Measurements from ENCODE around the gene KRTAP10-4.

The KRTAP10-4 gene

DNA sequence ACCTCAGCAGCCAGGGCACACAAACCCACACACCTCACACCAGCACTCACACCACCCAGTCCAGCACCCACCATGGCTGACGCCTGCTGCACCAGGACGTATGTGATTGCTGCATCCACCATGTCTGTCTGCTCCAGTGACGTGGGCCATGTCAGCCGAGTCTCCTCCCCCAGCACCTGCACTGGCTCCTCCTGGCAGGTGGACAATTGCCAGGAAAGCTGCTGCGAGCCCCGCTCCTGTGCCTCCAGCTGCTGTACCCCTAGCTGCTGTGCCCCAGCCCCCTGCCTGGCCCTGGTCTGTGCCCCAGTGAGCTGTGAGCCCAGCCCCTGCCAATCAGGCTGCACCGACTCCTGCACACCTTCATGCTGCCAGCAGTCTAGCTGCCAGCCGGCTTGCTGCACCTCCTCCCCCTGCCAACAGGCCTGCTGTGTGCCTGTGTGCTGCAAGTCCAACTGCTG, 38.5 kb downstream of the KRTAP10-4 start, which contains the start of gene KRTAP10-8:
TSS of gene KRTAP10-8 (plus strand) at position 51 of the 458 bp plus-strand sequence. CDS start at position 73, 22 bp downstream.
- TF ChIP-seq CTCF (IDR thresholded peaks at IDR 0.05; ENCODE audit: low read depth, low read length): no peak
- H3K9me3 ChIP-seq (ENCODE audit: severe bottlenecking): peaks cover 21% of the 10 kb centered on the region
- no peaks in the 10 kb centered on the region for H3K27me3 ChIP-seq (ENCODE audit: insufficient read depth, low read depth, severe bottlenecking)
- no peak for DNase-seq
- no peak within 1 kb of the TSS for H3K4me3 ChIP-seq (ENCODE audit: low read depth, low read length)
- no peaks in the 10 kb centered on the region for H3K36me3 ChIP-seq
- H3K27ac ChIP-seq: no peak within 1 kb of the TSS

DNA sequence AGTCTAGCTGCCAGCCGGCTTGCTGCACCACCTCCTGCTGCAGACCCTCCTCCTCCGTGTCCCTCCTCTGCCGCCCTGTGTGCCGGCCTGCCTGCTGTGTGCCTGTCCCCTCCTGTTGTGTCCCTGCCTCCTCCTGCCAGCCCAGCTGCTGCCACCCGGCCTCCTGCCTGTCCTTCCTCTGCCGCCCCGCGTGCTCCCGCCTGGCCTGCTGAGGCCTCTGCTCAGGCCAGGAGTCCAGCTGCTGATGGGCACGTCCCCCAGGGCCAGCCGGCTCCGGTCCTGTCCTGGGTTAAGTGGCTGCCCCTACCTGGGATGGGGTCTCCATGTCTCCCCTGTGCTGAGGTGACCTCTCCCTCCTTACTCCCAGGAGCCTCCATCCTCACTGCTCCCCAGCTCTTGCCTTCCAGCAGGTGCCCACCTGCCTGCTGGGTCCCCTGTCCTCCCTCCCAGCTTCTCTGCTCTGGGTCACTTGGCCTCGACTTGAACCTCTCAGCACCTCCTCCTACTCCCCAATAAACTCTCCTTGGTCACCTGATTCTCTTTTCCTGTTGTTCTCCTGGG, 39.2 kb downstream of the KRTAP10-4 start:
- no peak for DNase-seq
- H3K4me3 ChIP-seq (ENCODE audit: low read depth, low read length): no peak overlapping the region
- TF ChIP-seq CTCF (IDR thresholded peaks at IDR 0.05; ENCODE audit: low read depth, low read length): no peak
- no peaks in the 10 kb centered on the region for H3K36me3 ChIP-seq
- no peaks in the 10 kb centered on the region for H3K27me3 ChIP-seq (ENCODE audit: insufficient read depth, low read depth, severe bottlenecking)
- H3K9me3 ChIP-seq (ENCODE audit: severe bottlenecking): peaks cover 21% of the 10 kb centered on the region
- no peak overlapping the region for H3K27ac ChIP-seq

GRCh38 chr21:44613386-44614155, 40.0 kb downstream of the KRTAP10-4 start:
- H3K27ac ChIP-seq: no peak overlapping the region
- peaks cover 21% of the 10 kb centered on the region for H3K9me3 ChIP-seq (ENCODE audit: severe bottlenecking)
- no peaks in the 10 kb centered on the region for H3K27me3 ChIP-seq (ENCODE audit: insufficient read depth, low read depth, severe bottlenecking)
- H3K4me3 ChIP-seq (ENCODE audit: low read depth, low read length): no peak overlapping the region
- TF ChIP-seq CTCF (IDR thresholded peaks at IDR 0.05; ENCODE audit: low read depth, low read length): no peak
- DNase-seq: no peak
- H3K36me3 ChIP-seq: no peaks in the 10 kb centered on the region

DNA sequence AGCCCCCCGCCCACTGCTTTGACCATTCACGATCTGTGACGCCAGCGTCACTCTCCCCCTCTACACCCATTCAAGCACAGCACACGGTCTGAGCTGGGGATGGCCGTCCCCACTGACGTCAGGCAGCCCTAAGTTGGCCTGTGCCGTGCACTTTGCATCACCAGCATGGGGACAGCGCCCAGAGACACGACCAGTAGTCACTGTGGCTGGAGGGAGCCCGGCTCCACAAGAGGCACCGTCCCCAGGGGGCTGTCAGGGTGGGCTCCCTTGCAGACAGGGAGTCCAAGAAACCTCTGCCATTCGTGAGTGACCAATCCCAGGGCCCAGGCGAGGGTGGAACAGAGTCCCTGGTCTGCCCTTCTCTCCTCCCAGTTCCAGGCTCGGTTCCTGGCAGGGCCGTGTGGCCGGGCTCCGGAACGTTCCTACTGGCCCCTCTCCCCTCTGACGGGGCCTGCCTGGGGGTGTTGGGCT, 40.7 kb downstream of the KRTAP10-4 start:
- TF ChIP-seq CTCF (IDR thresholded peaks at IDR 0.05; ENCODE audit: low read depth, low read length): no peak

GRCh38 chr21:44614961-44615391, 41.4 kb downstream of the KRTAP10-4 start:
- H3K4me3 ChIP-seq (ENCODE audit: low read depth, low read length): no peak overlapping the region
- no peaks in the 10 kb centered on the region for H3K36me3 ChIP-seq
- TF ChIP-seq CTCF (IDR thresholded peaks at IDR 0.05; ENCODE audit: low read depth, low read length): no peak
- no peak for DNase-seq
- H3K9me3 ChIP-seq (ENCODE audit: severe bottlenecking): peaks cover 25% of the 10 kb centered on the region
- H3K27me3 ChIP-seq (ENCODE audit: insufficient read depth, low read depth, severe bottlenecking): no peaks in the 10 kb centered on the region
- no peak overlapping the region for H3K27ac ChIP-seq

More for the DNA sequence above, 40.7 kb downstream of the KRTAP10-4 start:
- peaks cover 19% of the 10 kb centered on the region for H3K9me3 ChIP-seq (ENCODE audit: severe bottlenecking)
- DNase-seq: no peak
- H3K27ac ChIP-seq: no peak overlapping the region
- no peak overlapping the region for H3K4me3 ChIP-seq (ENCODE audit: low read depth, low read length)
- no peaks in the 10 kb centered on the region for H3K27me3 ChIP-seq (ENCODE audit: insufficient read depth, low read depth, severe bottlenecking)
- H3K36me3 ChIP-seq: no peaks in the 10 kb centered on the region
